ENCODE data around the gene GLP2R.

The GLP2R gene

DNA sequence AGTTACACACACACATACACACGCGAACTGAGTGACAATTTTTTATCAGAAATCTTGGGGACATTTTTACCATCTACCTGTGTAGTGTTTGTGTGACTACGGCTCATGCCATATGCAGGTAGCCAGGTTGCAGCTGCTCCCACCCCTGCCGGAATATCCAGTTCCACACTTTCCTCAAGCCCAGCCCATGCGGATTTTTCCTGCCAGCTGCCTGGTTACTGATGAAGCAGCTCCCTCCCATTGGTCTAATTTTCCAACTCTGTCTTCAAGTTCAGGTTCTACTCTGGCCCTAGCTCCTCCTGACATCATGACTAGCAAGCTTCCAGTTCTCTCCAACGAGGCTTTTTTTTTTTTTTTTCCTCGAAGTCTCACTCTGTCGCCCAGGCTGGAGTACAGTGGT lies 8.6 kb upstream of the GLP2R start:
- no peak overlapping the region for H3K4me3 ChIP-seq (ENCODE audit: severe bottlenecking)
- H3K9me3 ChIP-seq (ENCODE audit: severe bottlenecking): no peaks in the 10 kb centered on the region
- no peaks in the 10 kb centered on the region for H3K36me3 ChIP-seq (ENCODE audit: low read depth)
- no peaks in the 10 kb centered on the region for H3K27me3 ChIP-seq (ENCODE audit: insufficient read depth, poor library complexity, severe bottlenecking)
- TF ChIP-seq, protein P1, sequence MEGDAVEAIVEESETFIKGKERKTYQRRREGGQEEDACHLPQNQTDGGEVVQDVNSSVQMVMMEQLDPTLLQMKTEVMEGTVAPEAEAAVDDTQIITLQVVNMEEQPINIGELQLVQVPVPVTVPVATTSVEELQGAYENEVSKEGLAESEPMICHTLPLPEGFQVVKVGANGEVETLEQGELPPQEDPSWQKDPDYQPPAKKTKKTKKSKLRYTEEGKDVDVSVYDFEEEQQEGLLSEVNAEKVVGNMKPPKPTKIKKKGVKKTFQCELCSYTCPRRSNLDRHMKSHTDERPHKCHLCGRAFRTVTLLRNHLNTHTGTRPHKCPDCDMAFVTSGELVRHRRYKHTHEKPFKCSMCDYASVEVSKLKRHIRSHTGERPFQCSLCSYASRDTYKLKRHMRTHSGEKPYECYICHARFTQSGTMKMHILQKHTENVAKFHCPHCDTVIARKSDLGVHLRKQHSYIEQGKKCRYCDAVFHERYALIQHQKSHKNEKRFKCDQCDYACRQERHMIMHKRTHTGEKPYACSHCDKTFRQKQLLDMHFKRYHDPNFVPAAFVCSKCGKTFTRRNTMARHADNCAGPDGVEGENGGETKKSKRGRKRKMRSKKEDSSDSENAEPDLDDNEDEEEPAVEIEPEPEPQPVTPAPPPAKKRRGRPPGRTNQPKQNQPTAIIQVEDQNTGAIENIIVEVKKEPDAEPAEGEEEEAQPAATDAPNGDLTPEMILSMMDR (IDR thresholded peaks at IDR 0.05; ENCODE audit: poor library complexity, severe bottlenecking): no peak
- DNase-seq (ENCODE audit: low spot score) (no peak), ATAC-seq (ENCODE audit: low read depth) (peak; percentile 86)
- peaks cover 6% of the 10 kb centered on the region for H3K4me1 ChIP-seq (ENCODE audit: insufficient read depth, poor library complexity, severe bottlenecking)
- H3K27ac ChIP-seq (ENCODE audit: poor library complexity, severe bottlenecking): no peak overlapping the region

DNA sequence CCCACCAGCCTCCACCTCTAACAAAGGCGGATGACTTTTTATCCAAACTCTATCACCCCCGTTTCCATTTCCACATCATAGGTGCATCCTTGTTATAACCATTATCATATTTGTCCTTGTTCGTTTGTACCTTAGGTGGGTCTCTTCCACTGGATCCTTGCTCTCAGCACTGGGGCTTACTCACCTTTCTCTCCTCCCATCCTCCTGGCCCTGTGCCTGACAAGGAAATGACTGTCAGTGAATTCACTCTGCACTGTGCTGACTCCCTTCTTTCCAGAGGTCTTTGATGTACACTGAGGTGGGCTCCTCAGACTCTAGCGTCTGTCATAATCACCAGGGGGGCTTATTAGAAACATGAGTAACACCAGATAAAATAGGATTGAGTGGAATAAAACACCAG lies 7.0 kb upstream of the GLP2R start:
- H3K9me3 ChIP-seq (ENCODE audit: severe bottlenecking): no peaks in the 10 kb centered on the region
- H3K36me3 ChIP-seq (ENCODE audit: low read depth): no peaks in the 10 kb centered on the region
- ATAC-seq (ENCODE audit: low read depth): peak; percentile 89
- no peak overlapping the region for H3K4me3 ChIP-seq (ENCODE audit: severe bottlenecking)
- no peaks in the 10 kb centered on the region for H3K27me3 ChIP-seq (ENCODE audit: insufficient read depth, poor library complexity, severe bottlenecking)
- H3K4me1 ChIP-seq (ENCODE audit: insufficient read depth, poor library complexity, severe bottlenecking): peaks cover 6% of the 10 kb centered on the region
- H3K27ac ChIP-seq (ENCODE audit: poor library complexity, severe bottlenecking): no peak overlapping the region
- DNase-seq (ENCODE audit: low spot score): no peak
- TF ChIP-seq, protein P1 (IDR thresholded peaks at IDR 0.05; ENCODE audit: poor library complexity, severe bottlenecking): no peak

DNA sequence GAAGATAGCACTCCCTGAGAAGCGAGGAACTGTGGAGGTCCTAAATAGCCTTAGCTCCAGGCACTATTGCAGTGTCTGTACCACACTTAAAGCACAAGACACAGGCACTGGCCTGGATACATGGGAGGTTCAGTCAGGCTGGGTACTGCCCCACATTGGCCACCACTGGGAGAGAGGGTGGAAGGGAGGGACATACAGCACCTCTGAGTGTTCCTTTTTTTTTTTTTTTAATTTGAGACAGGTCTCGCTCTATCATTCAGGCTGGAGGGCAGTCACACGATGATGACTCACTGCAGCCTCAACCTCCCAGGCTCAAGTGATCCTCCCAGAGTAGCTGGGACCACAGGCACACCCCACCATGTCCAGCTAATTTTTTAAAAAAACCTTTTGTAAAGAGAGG lies 5.3 kb upstream of the GLP2R start:
- TF ChIP-seq, protein P1 (IDR thresholded peaks at IDR 0.05; ENCODE audit: poor library complexity, severe bottlenecking): no peak
- no peak overlapping the region for H3K27ac ChIP-seq (ENCODE audit: poor library complexity, severe bottlenecking)
- peaks cover 6% of the 10 kb centered on the region for H3K4me1 ChIP-seq (ENCODE audit: insufficient read depth, poor library complexity, severe bottlenecking)
- H3K4me3 ChIP-seq (ENCODE audit: severe bottlenecking): no peak overlapping the region
- DNase-seq (ENCODE audit: low spot score): no peak
- no peaks in the 10 kb centered on the region for H3K27me3 ChIP-seq (ENCODE audit: insufficient read depth, poor library complexity, severe bottlenecking)
- no peaks in the 10 kb centered on the region for H3K9me3 ChIP-seq (ENCODE audit: severe bottlenecking)
- ATAC-seq (ENCODE audit: low read depth): no peak
- no peaks in the 10 kb centered on the region for H3K36me3 ChIP-seq (ENCODE audit: low read depth)

DNA sequence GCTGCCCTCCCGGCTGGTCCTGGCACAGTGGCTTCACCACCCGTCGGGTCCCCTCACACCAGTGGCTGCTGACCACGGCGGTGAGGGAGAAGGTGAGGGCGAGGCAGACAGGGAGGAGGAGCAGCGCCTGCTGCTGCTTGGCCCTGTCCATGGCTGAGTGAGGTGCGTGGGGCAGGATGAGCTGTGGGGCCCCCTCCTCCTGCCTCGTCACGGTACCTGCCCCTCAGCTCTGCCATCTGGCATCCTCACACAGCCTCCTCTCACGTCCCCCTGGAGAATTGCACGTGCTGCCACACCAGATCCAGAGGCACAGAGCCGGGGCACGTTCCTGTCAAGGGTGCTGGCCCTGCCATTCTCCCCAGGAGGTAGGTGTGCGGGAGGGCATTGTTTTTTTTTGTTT lies 3.8 kb upstream of the GLP2R start, which contains the start of gene GSG1L2:
TSS of gene GSG1L2 (minus strand) at position 159 of the 400 bp plus-strand sequence. CDS start at position 151, 8 bp downstream.
- Histone ChIP-seq H3K36me3 (ENCODE audit: low read depth) (no peaks in the 10 kb centered on the region), H3K27me3 (ENCODE audit: insufficient read depth, poor library complexity, severe bottlenecking) (no peaks in the 10 kb centered on the region), H3K9me3 (ENCODE audit: severe bottlenecking) (no peaks in the 10 kb centered on the region), H3K4me1 (ENCODE audit: insufficient read depth, poor library complexity, severe bottlenecking) (peaks cover 6% of the 10 kb centered on the region), H3K27ac (ENCODE audit: poor library complexity, severe bottlenecking) (no peak within 1 kb of the TSS), H3K4me3 (ENCODE audit: severe bottlenecking) (no peak within 1 kb of the TSS)
- TF ChIP-seq, protein P1 (IDR thresholded peaks at IDR 0.05; ENCODE audit: poor library complexity, severe bottlenecking): no peak
- no peak for DNase-seq (ENCODE audit: low spot score)
- ATAC-seq (ENCODE audit: low read depth): no peak

DNA sequence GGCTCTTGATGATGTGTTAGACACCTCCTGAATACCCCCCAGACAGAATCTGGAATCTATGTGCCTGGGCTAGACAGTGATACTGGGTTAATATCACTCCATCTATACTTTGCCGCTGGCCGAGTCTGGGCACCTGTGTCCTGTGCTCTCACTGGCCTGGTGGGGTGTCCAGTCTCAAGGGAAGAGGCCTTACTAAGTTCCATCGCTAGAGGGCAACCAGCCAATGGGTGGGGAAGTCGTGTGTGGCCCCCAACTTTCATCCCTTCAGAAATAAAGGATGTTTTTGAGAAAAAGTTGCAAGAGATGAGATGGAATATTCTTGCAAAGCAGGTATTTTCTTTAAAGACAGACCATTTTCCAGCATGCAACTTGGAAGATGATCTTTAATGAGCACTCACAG lies 1.6 kb upstream of the GLP2R start:
- ATAC-seq (ENCODE audit: low read depth) (no peak; the same call in 2 of the 3 replicates), DNase-seq (ENCODE audit: low spot score) (no peak)
- Histone ChIP-seq H3K27ac (ENCODE audit: poor library complexity, severe bottlenecking) (no peak overlapping the region), H3K36me3 (ENCODE audit: low read depth) (no peaks in the 10 kb centered on the region), H3K9me3 (ENCODE audit: severe bottlenecking) (no peaks in the 10 kb centered on the region), H3K4me3 (ENCODE audit: severe bottlenecking) (no peak overlapping the region), H3K4me1 (ENCODE audit: insufficient read depth, poor library complexity, severe bottlenecking) (peaks cover 2% of the 10 kb centered on the region), H3K27me3 (ENCODE audit: insufficient read depth, poor library complexity, severe bottlenecking) (no peaks in the 10 kb centered on the region)
- TF ChIP-seq, protein P1 (IDR thresholded peaks at IDR 0.05; ENCODE audit: poor library complexity, severe bottlenecking): peak; percentile 42
